Measurements from ENCODE around the gene HNRNPA2B1.
"Not testable (repeated sequence)": the region's sequence is repeated elsewhere in the genome, so short reads cannot be mapped to it uniquely, and the experiment has no call there.

HNRNPA2B1 gene

GRCh38 chr7:26153823-26154783 lies 46.4 kb downstream of the HNRNPA2B1 start:
- H3K9me3 Mint-ChIP-seq, result peaks cover 3% of the 10 kb centered on the region
- DNase-seq, result peak; percentile 49
- H3K4me3 Mint-ChIP-seq, result peak overlapping the region; percentile 89
- peaks cover 76% of the 10 kb centered on the region for H3K4me1 Mint-ChIP-seq (ENCODE audit: low read depth)
- H3K36me3 Mint-ChIP-seq (ENCODE audit: low read depth), result peaks cover 43% of the 10 kb centered on the region
- no peaks in the 10 kb centered on the region for H3K27me3 Mint-ChIP-seq
- H3K27ac Mint-ChIP-seq, result peak overlapping the region; percentile 97

DNA sequence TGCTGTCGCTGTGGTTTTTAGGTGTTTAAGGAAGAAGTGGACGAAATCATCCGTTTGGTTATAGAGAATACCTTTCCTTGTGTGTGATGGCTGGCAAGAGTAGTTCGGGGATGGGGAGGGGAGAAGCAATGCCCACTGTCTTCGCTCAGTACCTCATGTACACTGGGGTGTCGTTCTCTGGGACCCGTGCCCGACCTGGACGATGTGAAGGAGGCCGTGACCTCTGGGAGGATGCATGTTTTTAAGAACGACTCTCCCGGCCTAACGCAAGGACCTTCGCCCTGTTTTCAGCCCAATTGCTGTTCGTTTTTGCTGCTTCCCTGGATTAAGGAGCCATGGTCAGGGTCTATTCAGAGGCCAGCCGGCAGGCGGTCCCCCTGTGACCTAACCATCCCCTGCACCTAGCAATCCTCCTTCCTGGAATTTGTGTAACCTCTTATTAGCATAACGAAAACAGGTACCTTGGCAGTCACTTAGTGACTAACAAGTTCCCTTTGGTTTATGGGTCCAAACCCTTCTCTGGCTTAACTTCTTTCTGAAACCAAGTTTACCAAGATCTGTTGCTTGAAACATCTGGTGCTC lies 47.2 kb downstream of the HNRNPA2B1 start:
- H3K27me3 Mint-ChIP-seq, result no peaks in the 10 kb centered on the region
- peaks cover 42% of the 10 kb centered on the region for H3K36me3 Mint-ChIP-seq (ENCODE audit: low read depth)
- DNase-seq, result peak; percentile 74
- peak overlapping the region; percentile 97 for H3K27ac Mint-ChIP-seq
- peaks cover 3% of the 10 kb centered on the region for H3K9me3 Mint-ChIP-seq
- H3K4me1 Mint-ChIP-seq (ENCODE audit: low read depth), result peaks cover 69% of the 10 kb centered on the region
- peak overlapping the region; percentile 89 for H3K4me3 Mint-ChIP-seq

DNA sequence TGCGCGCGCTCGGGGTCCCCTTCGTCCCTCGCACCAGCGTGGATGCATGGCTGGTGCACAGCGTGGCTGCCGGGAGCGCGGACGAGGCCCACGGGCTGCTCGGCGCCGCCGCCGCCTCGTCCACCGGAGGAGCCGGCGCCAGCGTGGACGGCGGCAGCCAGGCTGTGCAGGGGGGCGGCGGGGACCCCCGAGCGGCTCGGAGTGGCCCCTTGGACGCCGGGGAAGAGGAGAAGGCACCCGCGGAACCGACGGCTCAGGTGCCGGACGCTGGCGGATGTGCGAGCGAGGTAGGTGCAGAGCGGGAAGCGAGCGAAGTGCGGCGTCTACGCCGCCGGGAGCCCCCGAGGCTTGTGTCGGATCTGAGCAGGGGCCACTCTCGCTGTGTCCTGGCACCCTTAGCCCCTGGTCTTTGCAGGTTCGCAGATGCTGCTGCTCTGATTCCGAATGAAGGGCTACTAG lies 47.7 kb downstream of the HNRNPA2B1 start:
- DNase-seq, result peak; percentile 72
- H3K4me3 Mint-ChIP-seq, result peak overlapping the region; percentile 89
- not testable (repeated sequence) for H3K27me3 Mint-ChIP-seq, H3K9me3 Mint-ChIP-seq
- H3K27ac Mint-ChIP-seq, result peak overlapping the region; percentile 97
- H3K4me1 Mint-ChIP-seq (ENCODE audit: low read depth), result peaks cover 63% of the 10 kb centered on the region
- peaks cover 37% of the 10 kb centered on the region for H3K36me3 Mint-ChIP-seq (ENCODE audit: low read depth)

DNA sequence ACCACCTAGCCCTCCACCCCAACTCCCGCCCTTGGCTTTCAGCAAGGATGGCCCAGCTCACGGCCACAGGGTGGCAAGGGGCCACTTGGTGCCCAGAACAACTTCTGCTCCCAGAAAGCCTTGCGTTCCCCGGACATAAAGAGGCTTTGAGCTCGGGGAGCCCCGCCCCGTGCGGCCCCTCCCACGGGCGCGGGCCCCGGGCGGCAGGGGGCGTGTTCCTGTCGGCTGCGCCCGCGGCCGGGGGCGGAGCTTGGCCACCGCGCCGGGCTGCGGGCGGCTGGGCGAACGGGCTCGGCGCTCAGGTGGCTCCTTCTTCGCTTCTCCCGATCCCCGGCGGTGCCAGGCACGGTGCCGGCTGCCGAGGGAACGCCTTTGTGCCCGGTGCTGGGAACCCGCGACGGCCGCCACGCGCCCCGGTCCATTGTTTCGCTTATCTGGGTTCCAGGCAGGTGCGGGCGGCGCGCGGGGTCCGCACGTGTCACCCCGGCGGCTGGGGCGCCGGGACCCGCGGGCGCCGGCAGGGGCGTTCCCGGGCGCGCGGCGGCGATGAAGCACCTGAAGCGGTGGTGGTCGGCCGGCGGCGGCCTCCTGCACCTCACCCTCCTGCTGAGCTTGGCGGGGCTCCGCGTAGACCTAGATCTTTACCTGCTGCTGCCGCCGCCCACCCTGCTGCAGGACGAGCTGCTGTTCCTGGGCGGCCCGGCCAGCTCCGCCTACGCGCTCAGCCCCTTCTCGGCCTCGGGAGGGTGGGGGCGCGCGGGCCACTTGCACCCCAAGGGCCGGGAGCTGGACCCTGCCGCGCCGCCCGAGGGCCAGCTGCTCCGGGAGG lies 48.4 kb downstream of the HNRNPA2B1 start, which contains the start of gene NFE2L3:
Gene NFE2L3 (plus strand): TSS at position 246 of the 829 bp plus-strand sequence. CDS start 301 bp downstream, at position 547.
- H3K4me1 Mint-ChIP-seq (ENCODE audit: low read depth), result peaks cover 57% of the 10 kb centered on the region
- DNase-seq, result peak; percentile 90

DNA sequence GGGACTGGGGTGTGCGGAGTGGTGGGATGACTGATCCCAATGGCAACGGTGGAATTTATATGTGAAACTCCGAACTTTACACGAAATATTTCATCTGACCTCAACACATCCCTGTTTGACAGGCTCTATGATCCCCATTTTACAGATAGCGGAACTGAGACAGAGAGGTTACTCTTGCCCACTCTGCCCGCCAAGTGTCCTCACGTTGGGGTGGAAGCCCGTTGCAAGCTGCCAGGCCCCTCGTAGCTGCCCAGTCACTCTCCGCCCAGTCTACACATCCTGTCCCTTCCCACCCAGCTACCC lies 48.9 kb downstream of the HNRNPA2B1 start:
- Mint-ChIP-seq H3K27me3 (no peaks in the 10 kb centered on the region), H3K4me3 (peak overlapping the region; percentile 81), H3K4me1 (ENCODE audit: low read depth) (peaks cover 51% of the 10 kb centered on the region), H3K9me3 (no peaks in the 10 kb centered on the region), H3K27ac (peak overlapping the region; percentile 95), H3K36me3 (ENCODE audit: low read depth) (peaks cover 28% of the 10 kb centered on the region)
- no peak for DNase-seq

More for the DNA sequence above, 48.4 kb downstream of the HNRNPA2B1 start, which contains the start of gene NFE2L3:
- Mint-ChIP-seq H3K4me3 (peak within 1 kb of the TSS; percentile 89), H3K9me3 (no peaks in the 10 kb centered on the region), H3K27me3 (no peaks in the 10 kb centered on the region), H3K36me3 (ENCODE audit: low read depth) (peaks cover 31% of the 10 kb centered on the region), H3K27ac (peak within 1 kb of the TSS; percentile 97)

- H3K36me3 Mint-ChIP-seq (ENCODE audit: low read depth), result peaks cover 26% of the 10 kb centered on the region
- H3K4me3 Mint-ChIP-seq, result peak overlapping the region; percentile 81
- DNase-seq, result no peak
- H3K9me3 Mint-ChIP-seq, result no peaks in the 10 kb centered on the region
- peak overlapping the region; percentile 95 for H3K27ac Mint-ChIP-seq
- peaks cover 46% of the 10 kb centered on the region for H3K4me1 Mint-ChIP-seq (ENCODE audit: low read depth)
- no peaks in the 10 kb centered on the region for H3K27me3 Mint-ChIP-seq
These were observed 49.5 kb downstream of the HNRNPA2B1 start for GRCh38 chr7:26151096-26151495.

DNA sequence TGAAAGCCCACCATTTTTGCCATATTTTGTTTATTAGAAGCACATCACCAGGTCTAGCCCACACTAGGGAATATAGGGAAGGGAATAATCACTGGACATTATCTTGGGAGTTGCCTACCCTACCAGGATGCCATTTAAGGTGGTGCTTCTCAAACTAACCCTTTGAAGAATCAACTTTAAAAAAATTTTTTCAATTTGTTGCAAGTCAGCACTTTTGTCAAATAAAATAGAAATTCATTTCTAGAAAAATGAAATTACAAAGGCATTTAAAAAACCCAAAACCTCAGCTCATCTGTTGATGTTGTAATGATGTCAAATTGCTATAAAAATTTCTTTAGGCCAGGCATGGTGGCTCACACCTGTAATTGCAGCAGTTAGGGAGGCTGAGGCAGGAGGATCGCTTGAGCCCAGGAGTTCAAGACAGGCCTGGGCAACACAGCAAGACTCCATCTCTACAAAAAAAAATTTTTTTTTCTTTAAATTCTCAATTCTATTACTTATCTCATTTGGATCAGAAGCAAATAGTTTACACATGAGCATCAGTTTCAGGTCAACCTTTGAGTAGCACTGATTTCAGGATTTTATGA lies 51.1 kb downstream of the HNRNPA2B1 start:
- Mint-ChIP-seq H3K4me3 (no peak overlapping the region), H3K36me3 (ENCODE audit: low read depth) (peaks cover 14% of the 10 kb centered on the region), H3K27me3 (no peaks in the 10 kb centered on the region), H3K27ac (no peak overlapping the region), H3K4me1 (ENCODE audit: low read depth) (peaks cover 30% of the 10 kb centered on the region), H3K9me3 (no peaks in the 10 kb centered on the region)
- DNase-seq, result no peak

DNA sequence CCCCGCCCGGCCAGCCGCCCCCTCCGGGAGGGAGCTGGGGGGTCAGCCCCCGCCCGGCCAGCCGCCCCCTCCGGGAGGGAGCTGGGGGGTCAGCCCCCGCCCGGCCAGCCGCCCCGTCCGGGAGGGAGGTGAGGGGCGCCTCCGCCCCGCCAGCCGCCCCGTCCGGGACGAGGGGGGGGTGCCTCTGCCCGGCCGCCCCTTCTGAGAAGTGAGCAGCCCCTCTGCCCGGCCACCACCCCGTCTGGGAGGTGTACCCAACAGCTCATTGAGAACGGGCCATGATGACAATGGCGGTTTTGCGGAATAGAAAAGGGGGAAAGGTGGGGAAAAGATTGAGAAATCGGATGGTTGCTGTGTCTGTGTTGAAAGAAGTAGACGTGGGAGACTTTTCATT lies 52.2 kb downstream of the HNRNPA2B1 start:
- not testable (repeated sequence) for H3K27me3 Mint-ChIP-seq; H3K36me3 Mint-ChIP-seq (ENCODE audit: low read depth); H3K27ac Mint-ChIP-seq; H3K4me3 Mint-ChIP-seq; DNase-seq; H3K9me3 Mint-ChIP-seq
- peaks cover 18% of the 10 kb centered on the region for H3K4me1 Mint-ChIP-seq (ENCODE audit: low read depth)

GRCh38 chr7:26147646-26148306 lies 52.8 kb downstream of the HNRNPA2B1 start:
- DNase-seq; H3K36me3 Mint-ChIP-seq (ENCODE audit: low read depth); H3K27ac Mint-ChIP-seq; H3K9me3 Mint-ChIP-seq; H3K4me3 Mint-ChIP-seq; H3K27me3 Mint-ChIP-seq: not testable (repeated sequence)
- peaks cover 15% of the 10 kb centered on the region for H3K4me1 Mint-ChIP-seq (ENCODE audit: low read depth)

DNA sequence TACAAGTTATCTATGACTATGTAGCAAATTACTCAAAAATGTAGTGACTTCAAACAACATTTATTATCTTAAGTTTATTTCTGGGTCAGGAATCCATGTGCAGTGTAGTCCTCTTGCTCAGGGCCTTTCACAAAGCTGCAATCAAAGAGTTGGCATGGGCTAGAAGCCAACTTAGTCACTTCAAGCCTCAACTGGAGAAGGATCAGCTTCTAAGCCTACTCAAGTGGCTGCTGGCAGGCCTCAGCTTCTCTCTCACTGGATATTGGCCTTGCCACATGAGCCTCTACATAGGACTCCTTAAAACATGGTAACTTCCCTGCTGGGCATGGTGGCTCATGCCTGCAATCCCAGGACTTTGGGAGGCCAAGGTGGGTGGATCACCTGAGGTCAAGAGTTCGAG lies 53.5 kb downstream of the HNRNPA2B1 start:
- no peak overlapping the region for H3K4me3 Mint-ChIP-seq
- no peak for DNase-seq
- H3K27me3 Mint-ChIP-seq, result peaks cover 3% of the 10 kb centered on the region
- no peak overlapping the region for H3K27ac Mint-ChIP-seq
- H3K9me3 Mint-ChIP-seq, result no peaks in the 10 kb centered on the region
- no peaks in the 10 kb centered on the region for H3K36me3 Mint-ChIP-seq (ENCODE audit: low read depth)
- peaks cover 15% of the 10 kb centered on the region for H3K4me1 Mint-ChIP-seq (ENCODE audit: low read depth)

- Mint-ChIP-seq H3K4me3 (no peak overlapping the region), H3K27ac (no peak overlapping the region), H3K9me3 (no peaks in the 10 kb centered on the region), H3K4me1 (ENCODE audit: low read depth) (no peaks in the 10 kb centered on the region), H3K36me3 (ENCODE audit: low read depth) (no peaks in the 10 kb centered on the region), H3K27me3 (peaks cover 3% of the 10 kb centered on the region)
- no peak for DNase-seq
These were observed 55.3 kb downstream of the HNRNPA2B1 start for GRCh38 chr7:26145238-26145637.

DNA sequence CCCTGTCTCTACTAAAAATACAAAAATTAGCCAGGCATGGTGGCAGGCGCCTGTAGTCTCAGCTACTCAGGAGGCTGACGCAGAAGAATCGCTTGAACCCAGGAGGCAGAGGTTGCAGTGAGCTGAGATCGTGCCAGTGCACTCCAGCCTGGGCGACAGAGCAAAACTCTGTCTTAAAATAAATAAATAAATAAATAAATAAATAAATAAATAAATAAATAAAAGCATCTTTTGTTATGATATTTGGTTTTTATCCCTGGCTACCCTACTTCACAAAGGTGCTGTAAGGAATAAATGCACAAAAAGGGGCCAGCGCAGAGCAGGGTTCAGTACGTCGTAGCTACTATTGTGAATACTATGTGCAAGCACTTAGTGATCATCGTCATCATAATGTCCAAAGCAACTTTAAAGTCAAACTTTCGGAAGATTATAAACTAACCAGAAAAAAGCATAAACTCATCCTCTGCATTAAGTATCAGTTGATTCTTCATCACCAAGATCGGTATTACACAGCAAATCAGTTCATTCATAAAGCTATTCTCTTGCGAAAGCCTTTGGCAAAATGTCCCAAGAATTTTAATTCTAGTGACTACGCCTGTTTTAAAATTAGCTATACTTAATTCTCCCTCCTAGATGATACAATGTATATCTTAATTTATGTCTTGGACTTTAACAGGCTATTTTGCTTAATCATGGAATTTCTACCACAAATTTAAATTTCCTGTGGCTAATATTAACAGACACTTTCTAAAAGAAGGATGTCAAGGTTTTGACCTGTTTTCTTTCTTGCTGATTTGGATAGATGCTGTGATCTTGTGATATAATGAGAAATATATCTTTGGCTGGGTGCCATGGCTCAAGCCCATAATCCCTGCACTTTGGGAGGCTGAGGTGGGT lies 56.1 kb downstream of the HNRNPA2B1 start:
- Mint-ChIP-seq H3K27me3 (peaks cover 3% of the 10 kb centered on the region), H3K27ac (no peak overlapping the region), H3K36me3 (ENCODE audit: low read depth) (no peaks in the 10 kb centered on the region), H3K9me3 (no peaks in the 10 kb centered on the region), H3K4me3 (no peak overlapping the region), H3K4me1 (ENCODE audit: low read depth) (no peaks in the 10 kb centered on the region)
- no peak for DNase-seq
